ENCODE data around the gene ILF2. TPM values are rescaled to one million over a fixed set of nuclear protein-coding genes. Genes with fewer than 3 reads are reported as not detected.

Gene ILF2
- polyA plus RNA-seq, 3 donors = 240 to 334 (median 322) TPM

DNA sequence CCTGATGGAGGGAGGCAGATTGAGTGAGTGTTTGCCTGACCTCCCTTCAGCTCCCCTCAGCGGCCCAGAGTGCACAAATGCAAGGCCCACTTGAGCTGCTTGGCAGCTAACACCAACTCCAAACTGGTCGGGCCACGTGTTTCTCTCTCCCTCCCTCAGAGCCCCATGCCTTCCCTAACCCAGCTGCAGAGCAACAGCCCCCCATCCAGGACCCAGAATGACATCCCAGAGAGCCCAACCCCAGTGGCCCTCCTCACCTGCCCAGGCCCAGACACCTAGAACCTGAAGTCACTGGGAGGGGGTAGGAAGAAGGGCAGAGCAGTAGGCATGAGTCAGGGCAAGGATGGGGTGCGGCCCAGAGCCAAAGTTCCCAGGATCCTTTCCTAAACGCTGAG lies 53.9 kb downstream of the ILF2 start:
- no peak for DNase-seq (ENCODE audit: extremely low read depth in 1 of 11, low read depth in 9 of 11, low spot score in 4 of 11)

DNA sequence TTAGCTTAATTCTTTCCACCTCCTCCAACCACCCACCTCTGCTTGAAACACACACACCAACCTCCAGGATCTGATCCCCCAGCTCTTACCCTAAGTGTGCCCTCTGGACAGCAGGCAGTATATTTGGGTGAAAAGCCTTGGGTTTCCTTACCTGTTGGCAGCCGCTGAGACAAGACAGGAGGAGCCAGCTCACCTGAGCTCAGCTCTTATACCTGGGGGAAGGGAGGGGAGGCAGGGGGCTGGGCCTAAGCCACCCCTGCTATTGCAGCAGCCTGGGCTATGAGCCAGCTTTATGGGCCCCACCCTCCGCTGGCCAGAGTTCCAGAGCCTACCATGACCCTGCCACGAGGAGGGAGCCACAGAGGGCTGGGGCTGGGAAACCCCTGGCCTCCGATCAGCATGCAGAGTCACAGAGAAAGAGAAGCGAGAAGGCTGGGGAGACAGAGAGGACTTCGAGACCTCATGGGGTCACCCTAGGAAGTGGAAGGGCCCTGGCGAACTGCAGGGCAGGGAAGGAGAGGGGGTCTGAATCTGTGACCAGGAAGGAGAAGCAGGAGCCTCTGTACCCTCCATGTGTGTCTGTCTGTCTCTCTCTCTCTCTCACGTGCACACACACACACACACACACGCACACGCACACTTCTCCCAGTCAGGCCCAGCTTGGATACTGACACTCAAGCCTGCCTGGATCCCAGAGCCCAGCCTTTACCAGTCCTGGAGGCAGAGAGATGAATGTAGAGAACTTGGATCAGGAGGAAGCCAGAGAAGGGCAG lies 54.5 kb downstream of the ILF2 start, which contains the start of gene S100A14:
Gene S100A14, minus strand, starts transcription at position 182 of the 773 bp plus-strand sequence. CDS start 467 bp downstream, outside the sequence.
- no peak for DNase-seq (ENCODE audit: extremely low read depth in 1 of 11, low read depth in 9 of 11, low spot score in 4 of 11)

DNA sequence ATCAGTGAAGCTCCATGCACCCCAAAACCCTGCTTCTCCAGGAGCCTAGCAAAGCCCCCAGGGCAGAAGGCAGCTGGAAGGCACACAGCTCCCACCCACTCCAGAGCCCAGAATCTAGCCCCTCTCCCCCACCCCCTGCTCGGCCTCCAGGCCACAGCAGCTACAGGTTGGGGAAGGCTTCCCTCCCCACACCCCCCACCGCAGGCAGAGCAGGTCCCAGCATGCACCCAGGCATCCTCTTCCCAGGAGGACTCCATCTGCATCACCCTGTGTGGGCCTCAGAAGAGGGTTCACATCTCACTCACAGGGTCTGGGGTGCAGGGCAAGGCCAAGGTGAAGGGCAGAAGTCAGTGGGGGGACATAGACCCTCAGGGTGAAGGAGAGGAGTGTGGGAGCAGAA lies 55.4 kb downstream of the ILF2 start:
- no peak for DNase-seq (ENCODE audit: extremely low read depth in 1 of 11, low read depth in 9 of 11, low spot score in 4 of 11)

DNA sequence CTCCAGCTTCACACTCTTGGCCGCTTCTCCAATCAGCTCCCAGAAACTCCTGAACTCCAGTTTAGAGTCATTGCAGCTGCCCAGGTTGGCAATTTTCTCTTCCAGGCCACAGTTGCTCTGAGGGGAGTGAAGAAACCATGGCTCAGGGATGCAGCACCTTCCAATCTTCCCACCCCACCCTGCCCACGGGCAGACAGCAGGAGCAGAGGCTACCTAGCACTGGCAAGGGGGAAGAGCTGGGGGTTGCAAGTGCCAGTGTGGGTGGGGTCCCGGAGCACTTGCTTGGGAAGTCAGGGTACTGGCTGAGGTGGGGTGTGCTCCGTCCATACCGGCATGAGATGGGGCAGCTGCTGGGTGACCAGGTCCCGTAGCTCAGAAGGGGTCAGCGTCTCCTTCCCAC lies 55.9 kb downstream of the ILF2 start:
- no peak for DNase-seq (ENCODE audit: extremely low read depth in 1 of 11, low read depth in 9 of 11, low spot score in 4 of 11)

DNA sequence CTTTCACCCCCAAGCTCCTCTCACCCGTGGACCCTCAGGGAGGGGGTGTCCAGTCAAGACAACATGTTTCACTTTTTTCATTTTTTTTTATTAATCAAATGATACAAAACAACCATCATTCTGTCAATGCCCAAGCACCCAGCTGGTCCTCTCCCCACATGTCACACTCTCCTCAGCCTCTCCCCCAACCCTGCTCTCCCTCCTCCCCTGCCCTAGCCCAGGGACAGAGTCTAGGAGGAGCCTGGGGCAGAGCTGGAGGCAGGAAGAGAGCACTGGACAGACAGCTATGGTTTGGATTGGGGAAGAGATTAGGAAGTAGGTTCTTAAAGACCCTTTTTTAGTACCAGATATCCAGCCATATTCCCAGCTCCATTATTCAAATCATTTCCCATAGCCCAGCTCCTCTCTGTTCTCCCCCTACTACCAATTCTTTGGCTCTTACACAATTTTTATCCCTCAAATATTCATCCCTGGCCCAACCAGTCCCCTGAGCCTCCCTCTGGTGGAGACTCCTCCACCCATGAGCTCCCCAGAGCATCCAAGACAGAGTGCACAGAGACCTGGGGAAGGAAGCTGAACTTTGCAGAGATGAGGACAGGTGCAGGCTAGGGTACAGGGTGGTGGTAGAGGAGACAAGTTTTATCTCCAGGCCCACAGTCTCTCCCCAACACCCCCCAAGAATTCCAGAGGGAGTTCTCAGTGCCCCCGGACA lies 56.4 kb downstream of the ILF2 start:
- DNase-seq (ENCODE audit: extremely low read depth in 1 of 11, low read depth in 9 of 11, low spot score in 4 of 11) = no peak

DNA sequence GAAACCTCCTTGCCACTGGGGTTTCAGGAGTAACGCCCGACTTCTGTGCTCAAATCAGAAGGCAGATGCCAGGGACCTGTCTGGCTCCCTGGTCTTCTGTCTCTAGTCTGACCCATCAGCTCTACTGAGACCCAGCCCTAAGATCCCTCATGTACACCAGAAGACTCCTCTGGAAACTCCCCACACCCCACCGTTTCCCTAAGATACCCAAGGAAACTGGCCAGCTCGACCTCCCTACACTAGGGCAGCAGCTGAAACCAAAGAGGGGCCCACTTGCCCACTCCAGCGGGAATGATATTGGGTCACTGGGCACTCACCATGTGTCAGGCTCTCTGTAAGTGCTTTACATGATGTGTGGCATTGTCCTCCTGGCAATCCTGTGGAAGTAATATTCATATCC lies 57.4 kb downstream of the ILF2 start:
- DNase-seq (ENCODE audit: extremely low read depth in 1 of 11, low read depth in 9 of 11, low spot score in 4 of 11) = no peak

DNA sequence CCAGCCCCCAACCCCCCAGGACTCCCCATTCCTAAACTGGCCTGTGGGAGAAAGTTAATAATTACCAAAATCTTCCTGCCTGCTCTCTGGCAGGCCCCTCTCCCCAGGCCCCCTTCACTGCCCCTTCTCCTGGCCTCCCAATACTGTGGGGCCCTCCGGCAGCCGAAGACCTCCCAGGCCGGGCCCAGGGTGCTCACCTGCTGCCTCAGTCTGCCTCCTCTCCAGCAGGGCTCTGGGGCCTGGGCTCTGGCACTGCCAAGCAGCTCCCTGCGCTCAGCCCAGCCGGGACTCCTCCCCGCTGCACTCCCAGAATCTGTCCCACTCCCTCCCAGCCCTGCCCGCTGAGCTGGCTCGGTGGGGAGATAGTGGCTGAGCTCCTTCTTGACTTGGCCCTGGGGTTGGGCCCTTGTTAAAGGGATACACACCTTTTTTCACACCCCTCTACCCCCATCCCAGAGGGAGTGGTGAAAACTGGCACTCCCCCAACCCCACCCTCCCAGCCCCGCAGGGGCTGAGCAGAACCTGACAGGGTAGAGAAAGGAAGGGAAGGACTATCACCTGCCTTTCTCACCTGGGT lies 58.0 kb downstream of the ILF2 start, which contains the start of gene S100A16:
Gene S100A16, minus strand, starts transcription at position 383 of the 577 bp plus-strand sequence. CDS start 4,986 bp downstream, outside the sequence.
- peak in 1 of 11 donors; percentile 65 for DNase-seq (ENCODE audit: extremely low read depth in 1 of 11, low read depth in 9 of 11, low spot score in 4 of 11)

DNA sequence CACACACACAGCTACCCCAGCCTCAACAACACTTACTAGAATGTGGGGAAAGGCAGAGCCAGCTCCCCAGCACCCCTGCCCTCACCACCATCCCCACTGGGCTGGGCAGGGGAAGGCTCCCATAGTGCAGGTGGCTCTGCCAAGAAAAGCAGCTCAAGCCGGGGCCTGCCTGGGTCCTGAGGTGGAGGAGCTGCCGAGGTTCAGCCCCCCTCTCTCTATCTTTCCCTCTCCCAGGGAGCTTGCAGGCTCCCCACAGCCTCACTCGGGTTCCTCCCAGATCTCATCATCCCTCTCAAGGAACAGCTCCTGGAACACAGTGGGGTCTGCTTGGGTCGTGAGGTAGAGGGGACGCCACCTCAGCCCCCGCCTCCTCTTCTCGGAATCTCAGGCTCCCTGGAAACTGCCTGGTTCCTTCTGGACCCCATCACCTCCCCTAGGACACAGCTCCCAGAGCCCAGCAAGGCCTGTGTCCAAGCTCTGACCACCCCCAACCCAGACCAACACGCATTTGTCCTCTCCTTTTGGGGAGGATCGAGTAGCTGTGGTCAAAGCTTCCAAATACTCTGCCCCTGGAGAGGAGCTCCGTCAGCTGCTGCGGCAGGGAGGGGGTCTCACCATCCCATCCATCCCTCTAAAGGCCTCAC lies 58.6 kb downstream of the ILF2 start:
- DNase-seq (ENCODE audit: extremely low read depth in 1 of 11, low read depth in 9 of 11, low spot score in 4 of 11) = no peak

Other genes with a start within 250 kb of the ILF2 start
- under 1 TPM; 0.56 to 0.65 (median 0.61) TPM for gene S100A7, start 210.3 kb downstream of the ILF2 start, polyA plus RNA-seq (ENCODE audit: insufficient read length in 3 of 3)
- 100 to 1,000 TPM; 182 to 242 (median 198) TPM for gene S100A6, start 135.0 kb downstream of the ILF2 start, polyA plus RNA-seq (ENCODE audit: insufficient read length in 3 of 3)
- gene S100A5, start 130.1 kb downstream of the ILF2 start, polyA plus RNA-seq (ENCODE audit: insufficient read length in 3 of 3) = 1 to 10 TPM in 2 of 3 donors, under 1 TPM in 1; 0.85 to 1.3 (median 1.2) TPM
- 10 to 100 TPM; 31.8 to 32.4 (median 32.1) TPM for gene S100A4, start 125.2 kb downstream of the ILF2 start, polyA plus RNA-seq (ENCODE audit: insufficient read length in 3 of 3)
- gene S100A3, start 121.7 kb downstream of the ILF2 start, polyA plus RNA-seq (ENCODE audit: insufficient read length in 3 of 3) = under 1 TPM in 2 of 3 donors, not detected in 1; 0.32 to 0.57 TPM
- 1 to 10 TPM; 3.8 to 9.8 (median 4.1) TPM for gene S100A2, start 105.1 kb downstream of the ILF2 start, polyA plus RNA-seq (ENCODE audit: insufficient read length in 3 of 3)
- gene S100A16, start 57.9 kb downstream of the ILF2 start, polyA plus RNA-seq (ENCODE audit: insufficient read length in 3 of 3) = 100 to 1,000 TPM in 2 of 3 donors, 10 to 100 TPM in 1; 91.9 to 107 (median 106) TPM
- gene S100A14, start 54.7 kb downstream of the ILF2 start, polyA plus RNA-seq (ENCODE audit: insufficient read length in 3 of 3) = 10 to 100 TPM; 16.9 to 22.1 (median 17.3) TPM
- 100 to 1,000 TPM; 143 to 162 (median 159) TPM for gene S100A13, start 43.5 kb downstream of the ILF2 start, polyA plus RNA-seq (ENCODE audit: insufficient read length in 3 of 3)
- 10 to 100 TPM; 21.9 to 29.8 (median 23.3) TPM for gene S100A1, start 42.6 kb downstream of the ILF2 start, polyA plus RNA-seq (ENCODE audit: insufficient read length in 3 of 3)
- gene CHTOP, start 36.9 kb downstream of the ILF2 start, polyA plus RNA-seq (ENCODE audit: insufficient read length in 3 of 3) = 100 to 1,000 TPM; 121 to 142 (median 124) TPM
- gene SNAPIN, start 12.3 kb downstream of the ILF2 start, polyA plus RNA-seq (ENCODE audit: insufficient read length in 3 of 3) = 10 to 100 TPM; 49.4 to 56.0 (median 53.9) TPM
- 10 to 100 TPM; 61.2 to 74.4 (median 73.8) TPM for gene NPR1, start 7.7 kb upstream of the ILF2 start, polyA plus RNA-seq (ENCODE audit: insufficient read length in 3 of 3)
- 100 to 1,000 TPM; 105 to 155 (median 107) TPM for gene INTS3, start 57.1 kb upstream of the ILF2 start, polyA plus RNA-seq (ENCODE audit: insufficient read length in 3 of 3)
- 10 to 100 TPM; 35.4 to 43.3 (median 40.5) TPM for gene SLC27A3, start 104.4 kb upstream of the ILF2 start, polyA plus RNA-seq (ENCODE audit: insufficient read length in 3 of 3)